Prostate gland (tissue), 2 donors: ENCODE results near the gene BASP1.

Experiments
- POLR2A ChIP-seq: fragments of 450-650 bp; IDR thresholded peaks from one replicate; pipeline ENCODE4 v1.6.1; 2016; ENCODE audit warnings: antibody characterized with exemption, mild to moderate bottlenecking
- POLR2AphosphoS5 ChIP-seq: sonication (generic); formaldehyde crosslinking; IDR thresholded peaks from one replicate; pipeline ENCODE4 v1.6.1; 2017; ENCODE audit warnings: antibody characterized with exemption
- TF ChIP-seq, protein P1 (sequence below), 4 experiments: fragments of 200-600 bp in 2 of 4; fragments of 450-650 bp in 2 of 4; sonication (generic) in 2 of 4; IDR thresholded peaks; 1 replicate in 3 of 4; 2 replicates in 1 of 4; pipeline ENCODE4 v1.5.1; 2016 to 2019; ENCODE audit warnings: antibody characterized with exemption in 4 of 4, mild to moderate bottlenecking in 2 of 4, moderate library complexity in 2 of 4

DNA sequence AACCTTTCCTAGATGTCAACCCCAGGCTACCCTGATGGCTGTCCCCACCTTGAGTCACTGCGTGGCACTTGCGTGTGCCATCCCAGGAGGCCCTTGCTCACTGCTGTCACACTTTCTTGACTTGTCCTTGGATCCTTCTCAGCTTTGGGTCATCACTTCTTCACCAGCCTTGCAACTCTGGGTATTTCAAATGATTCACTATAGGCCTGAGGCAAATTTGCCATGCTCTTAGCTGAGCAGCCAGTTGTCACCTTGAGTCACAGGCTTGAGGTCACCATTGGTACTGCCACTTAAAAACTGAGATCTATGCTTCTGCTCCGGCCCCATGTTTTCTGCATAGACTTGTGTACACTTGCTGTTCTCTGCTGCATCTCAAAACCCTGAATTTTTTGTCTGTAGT, 84.7 kb downstream of the BASP1 start:
- TF ChIP-seq, protein P1, sequence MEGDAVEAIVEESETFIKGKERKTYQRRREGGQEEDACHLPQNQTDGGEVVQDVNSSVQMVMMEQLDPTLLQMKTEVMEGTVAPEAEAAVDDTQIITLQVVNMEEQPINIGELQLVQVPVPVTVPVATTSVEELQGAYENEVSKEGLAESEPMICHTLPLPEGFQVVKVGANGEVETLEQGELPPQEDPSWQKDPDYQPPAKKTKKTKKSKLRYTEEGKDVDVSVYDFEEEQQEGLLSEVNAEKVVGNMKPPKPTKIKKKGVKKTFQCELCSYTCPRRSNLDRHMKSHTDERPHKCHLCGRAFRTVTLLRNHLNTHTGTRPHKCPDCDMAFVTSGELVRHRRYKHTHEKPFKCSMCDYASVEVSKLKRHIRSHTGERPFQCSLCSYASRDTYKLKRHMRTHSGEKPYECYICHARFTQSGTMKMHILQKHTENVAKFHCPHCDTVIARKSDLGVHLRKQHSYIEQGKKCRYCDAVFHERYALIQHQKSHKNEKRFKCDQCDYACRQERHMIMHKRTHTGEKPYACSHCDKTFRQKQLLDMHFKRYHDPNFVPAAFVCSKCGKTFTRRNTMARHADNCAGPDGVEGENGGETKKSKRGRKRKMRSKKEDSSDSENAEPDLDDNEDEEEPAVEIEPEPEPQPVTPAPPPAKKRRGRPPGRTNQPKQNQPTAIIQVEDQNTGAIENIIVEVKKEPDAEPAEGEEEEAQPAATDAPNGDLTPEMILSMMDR (IDR thresholded peaks at IDR 0.05), result no peak
- TF ChIP-seq POLR2AphosphoS5 (no peak), POLR2A (no peak)
